Hepatocyte (in vitro differentiated cells): ENCODE results near the gene GPR141. TPM values are rescaled to one million over a fixed set of nuclear protein-coding genes. Genes with fewer than 3 reads are reported as not detected.

ENCODE experiments used
- DNase-seq: peaks from one replicate; pipeline ENCODE4 v3.0.0-alpha.2; 2016; ENCODE audit warnings: low spot score
- H2AFZ ChIP-seq: fragments of 200-600 bp; sonication (generic); 2 replicates; pipeline ENCODE4 v1.6.0; 2016; ENCODE audit warnings: antibody characterized with exemption, mild to moderate bottlenecking
- H3K27ac ChIP-seq: fragments of 200-600 bp; sonication (generic); 2 replicates; pipeline ENCODE4 v1.5.1; 2016; ENCODE audit warnings: mild to moderate bottlenecking
- H3K27me3 ChIP-seq: fragments of 200-600 bp; sonication (generic); 2 replicates; pipeline ENCODE4 v1.6.1; 2016
- H3K36me3 ChIP-seq: fragments of 200-600 bp; sonication (generic); replicated peaks from 2 replicates; pipeline ENCODE4 v1.5.1; 2016; ENCODE audit warnings: low read depth; ENCODE audit not compliant: insufficient read depth
- H3K4me1 ChIP-seq: fragments of 200-600 bp; sonication (generic); 2 replicates; pipeline ENCODE4 v1.5.1; 2016; ENCODE audit warnings: mild to moderate bottlenecking, moderate library complexity; ENCODE audit not compliant: insufficient read depth
- H3K4me2 ChIP-seq: fragments of 200-600 bp; sonication (generic); 2 replicates; pipeline ENCODE4 v1.6.0; 2016
- H3K4me3 ChIP-seq: fragments of 200-600 bp; sonication (generic); 2 replicates; pipeline ENCODE4 v1.5.1; 2016; ENCODE audit warnings: mild to moderate bottlenecking
- H3K79me2 ChIP-seq: fragments of 200-600 bp; sonication (generic); 2 replicates; pipeline ENCODE4 v1.6.0; 2017; ENCODE audit warnings: mild to moderate bottlenecking
- H3K9me2 ChIP-seq: fragments of 200-600 bp; sonication (generic); replicated peaks from 2 replicates; pipeline ENCODE4 v1.6.0; 2017; ENCODE audit warnings: mild to moderate bottlenecking; ENCODE audit not compliant: insufficient read depth
- H3K9me3 ChIP-seq: fragments of 200-600 bp; sonication (generic); 2 replicates; pipeline ENCODE4 v1.5.1; 2016; ENCODE audit warnings: low read depth, mild to moderate bottlenecking
- H4K20me1 ChIP-seq: fragments of 200-600 bp; sonication (generic); 2 replicates; pipeline ENCODE4 v1.6.0; 2016; ENCODE audit warnings: mild to moderate bottlenecking; ENCODE audit not compliant: insufficient read depth, poor library complexity, severe bottlenecking
- EZH2 ChIP-seq: fragments of 200-600 bp; sonication (generic); IDR thresholded peaks from 2 replicates; pipeline ENCODE4 v1.6.1; 2016; ENCODE audit warnings: antibody characterized with exemption, mild to moderate bottlenecking, borderline replicate concordance
- EZH2phosphoT487 ChIP-seq: fragments of 200-600 bp; sonication (generic); IDR thresholded peaks from one replicate; pipeline ENCODE4 v1.6.1; 2018; ENCODE audit warnings: antibody characterized with exemption, mild to moderate bottlenecking, low read depth, moderate library complexity; ENCODE audit not compliant: unreplicated experiment, severe bottlenecking
- WGBS: methylation state at CpG from one replicate; pipeline ENCODE4 v1.1.6; 2016; ENCODE audit warnings: low lambda C conversion rate; ENCODE audit errors: missing lambda C conversion rate; 5-methylcytosine and 5-hydroxymethylcytosine counted together
- polyA plus RNA-seq: library from polyadenylated mRNA; unstranded; fragments of >200 nt; fragmentation: Nextera tagmentation; extraction: Ambion mirVana; gene quantifications from 2 replicates; pipeline ENCODE4 v1.2.1, GENCODE V29; 2016
- total RNA-seq: library from RNA; depleted of rRNA; stranded (reverse); fragments of >200 nt; gene quantifications from 2 replicates; pipeline ENCODE4 v1.2.3, GENCODE V29; 2014
- TF ChIP-seq, protein P1 (sequence below): fragments of 200-600 bp; sonication (generic); IDR thresholded peaks from 2 replicates; pipeline ENCODE4 v1.5.1; 2016; ENCODE audit warnings: antibody characterized with exemption, mild to moderate bottlenecking; ENCODE audit not compliant: poor library complexity

The GPR141 gene
- total and polyA plus RNA-seq, 2 experiments from 2014 or later = not detected

DNA sequence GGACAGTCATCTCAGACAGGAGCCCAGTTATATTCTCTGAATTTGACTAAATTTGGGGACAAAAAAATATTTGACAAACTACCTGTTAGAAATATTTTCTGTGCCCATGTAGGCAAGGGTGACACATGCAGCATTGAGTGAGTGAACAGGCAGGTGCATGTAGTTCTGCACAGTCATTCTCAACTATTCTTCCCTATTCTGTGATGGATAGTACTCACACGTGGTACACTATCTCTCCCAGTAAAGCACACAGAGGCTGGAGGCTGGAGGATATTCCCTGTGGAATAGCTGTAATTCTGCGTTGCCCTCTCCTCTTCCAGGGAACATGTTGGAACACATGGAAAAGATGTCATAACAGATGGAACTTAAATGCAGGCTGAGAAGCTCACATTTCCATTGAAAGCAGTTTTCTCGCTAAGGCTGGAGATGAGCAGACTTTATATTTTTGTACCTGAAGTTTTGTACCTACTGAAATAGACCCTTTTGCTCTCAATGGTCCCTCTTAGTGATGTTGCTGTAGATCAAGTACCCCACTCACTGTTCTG is 75.0 kb downstream of the GPR141 start:
- no peaks in the 10 kb centered on the region for H3K9me2 ChIP-seq
- H3K4me1 ChIP-seq = no peaks in the 10 kb centered on the region
- no peaks in the 10 kb centered on the region for H3K9me3 ChIP-seq
- H3K4me3 ChIP-seq = no peak overlapping the region
- H2AFZ ChIP-seq = no peak overlapping the region
- TF ChIP-seq, protein P1, sequence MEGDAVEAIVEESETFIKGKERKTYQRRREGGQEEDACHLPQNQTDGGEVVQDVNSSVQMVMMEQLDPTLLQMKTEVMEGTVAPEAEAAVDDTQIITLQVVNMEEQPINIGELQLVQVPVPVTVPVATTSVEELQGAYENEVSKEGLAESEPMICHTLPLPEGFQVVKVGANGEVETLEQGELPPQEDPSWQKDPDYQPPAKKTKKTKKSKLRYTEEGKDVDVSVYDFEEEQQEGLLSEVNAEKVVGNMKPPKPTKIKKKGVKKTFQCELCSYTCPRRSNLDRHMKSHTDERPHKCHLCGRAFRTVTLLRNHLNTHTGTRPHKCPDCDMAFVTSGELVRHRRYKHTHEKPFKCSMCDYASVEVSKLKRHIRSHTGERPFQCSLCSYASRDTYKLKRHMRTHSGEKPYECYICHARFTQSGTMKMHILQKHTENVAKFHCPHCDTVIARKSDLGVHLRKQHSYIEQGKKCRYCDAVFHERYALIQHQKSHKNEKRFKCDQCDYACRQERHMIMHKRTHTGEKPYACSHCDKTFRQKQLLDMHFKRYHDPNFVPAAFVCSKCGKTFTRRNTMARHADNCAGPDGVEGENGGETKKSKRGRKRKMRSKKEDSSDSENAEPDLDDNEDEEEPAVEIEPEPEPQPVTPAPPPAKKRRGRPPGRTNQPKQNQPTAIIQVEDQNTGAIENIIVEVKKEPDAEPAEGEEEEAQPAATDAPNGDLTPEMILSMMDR = no peak
- no peak for TF ChIP-seq EZH2phosphoT487
- TF ChIP-seq EZH2 = no peak
- H3K27ac ChIP-seq = no peak overlapping the region
- no peaks in the 10 kb centered on the region for H3K79me2 ChIP-seq
- no peaks in the 10 kb centered on the region for H4K20me1 ChIP-seq
- H3K36me3 ChIP-seq = no peaks in the 10 kb centered on the region
- H3K4me2 ChIP-seq = no peak overlapping the region
- 84% methylated on average over 3 of the region's 3 CpGs for WGBS
- no peaks in the 10 kb centered on the region for H3K27me3 ChIP-seq
- no peak for DNase-seq

DNA sequence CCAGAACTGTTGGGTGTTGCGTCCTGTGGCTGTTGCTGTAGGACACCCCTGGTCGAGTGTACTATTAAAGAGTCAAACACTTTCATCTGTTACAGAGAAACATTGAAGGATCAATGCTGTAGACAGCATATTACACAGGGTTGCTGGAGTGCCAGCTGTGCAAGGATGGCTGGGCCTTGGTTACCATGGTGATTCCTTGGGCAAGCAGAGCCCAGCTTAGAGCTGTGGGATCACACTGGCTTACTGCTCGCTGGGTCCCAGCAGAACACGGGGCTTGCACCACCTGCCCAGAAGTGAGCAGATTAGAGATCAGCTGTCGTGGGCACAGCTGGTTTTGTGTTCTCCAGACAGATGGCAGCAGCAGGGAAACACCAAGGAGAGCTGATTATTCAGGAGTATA is 76.0 kb downstream of the GPR141 start:
- Histone ChIP-seq H3K4me1 (no peaks in the 10 kb centered on the region), H3K27ac (no peak overlapping the region), H3K9me3 (no peaks in the 10 kb centered on the region), H3K9me2 (no peaks in the 10 kb centered on the region), H3K79me2 (no peaks in the 10 kb centered on the region), H3K27me3 (no peaks in the 10 kb centered on the region), H3K36me3 (no peaks in the 10 kb centered on the region), H4K20me1 (no peaks in the 10 kb centered on the region), H2AFZ (no peak overlapping the region), H3K4me2 (no peak overlapping the region), H3K4me3 (no peak overlapping the region)
- DNase-seq = no peak
- WGBS = 79% methylated on average over 5 of the region's 5 CpGs
- TF ChIP-seq EZH2phosphoT487 = no peak
- TF ChIP-seq EZH2 = no peak
- TF ChIP-seq, protein P1 = no peak

DNA sequence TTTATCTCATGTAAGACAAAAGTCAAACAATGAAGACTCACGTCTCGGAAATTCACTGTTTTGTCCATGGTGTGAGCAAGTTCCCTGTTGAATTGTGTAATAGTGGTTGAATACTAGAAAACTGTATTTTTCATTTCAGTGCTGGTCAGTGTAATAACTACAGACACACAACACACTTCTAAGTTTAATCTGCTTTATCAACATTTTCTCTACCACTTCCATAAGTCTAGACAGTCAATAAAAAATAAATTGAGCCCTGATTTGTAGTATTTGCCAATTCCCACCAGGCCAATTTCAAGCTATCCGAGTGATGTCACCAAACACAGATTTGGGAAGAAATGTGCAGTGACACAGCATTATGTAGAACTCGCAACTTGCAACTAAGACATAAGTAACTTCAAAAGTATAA is 81.9 kb downstream of the GPR141 start:
- Histone ChIP-seq H4K20me1 (no peaks in the 10 kb centered on the region), H3K9me2 (no peaks in the 10 kb centered on the region), H3K4me1 (no peaks in the 10 kb centered on the region), H3K36me3 (no peaks in the 10 kb centered on the region), H3K4me3 (no peak overlapping the region), H3K4me2 (no peak overlapping the region), H2AFZ (no peak overlapping the region), H3K27ac (no peak overlapping the region), H3K27me3 (no peaks in the 10 kb centered on the region), H3K9me3 (no peaks in the 10 kb centered on the region), H3K79me2 (no peaks in the 10 kb centered on the region)
- TF ChIP-seq, protein P1 = no peak
- TF ChIP-seq EZH2 (no peak), EZH2phosphoT487 (no peak)
- no peak for DNase-seq
- 89% methylated on average over 4 of the region's 4 CpGs for WGBS
